Liver (tissue), 9 donors: ENCODE data around the gene TIGD1. TPM values are rescaled to one million over a fixed set of nuclear protein-coding genes. Genes with fewer than 3 reads are reported as not detected.

Experiments
- DNase-seq: peaks from one replicate; pipeline ENCODE4 v3.0.0-alpha.2; 2017; ENCODE audit warnings: low spot score
- H3K27ac ChIP-seq, 2 donors: one replicate each; pipeline ENCODE4 v1.7.0; 2013; ENCODE audit warnings: inconsistent platforms in 2 of 2, low read length in 2 of 2, control low read depth in 1 of 2, low read depth in 1 of 2, mild to moderate bottlenecking in 1 of 2
- H3K27me3 ChIP-seq, 4 donors: one replicate each; pipeline versions ENCODE4 v1.6.1 to v1.7.0; 2013; ENCODE audit warnings: low read length in 3 of 4, inconsistent platforms in 1 of 4, mild to moderate bottlenecking in 1 of 4, moderate library complexity in 1 of 4; ENCODE audit not compliant: control insufficient read depth in 4 of 4, insufficient read depth in 4 of 4
- H3K36me3 ChIP-seq, 4 donors: one replicate each; pipeline versions ENCODE4 v1.6.1 to v1.7.0; 2013; ENCODE audit warnings: low read length in 3 of 4, mild to moderate bottlenecking in 3 of 4, low read depth in 1 of 4, moderate library complexity in 1 of 4; ENCODE audit not compliant: control insufficient read depth in 4 of 4, insufficient read depth in 3 of 4
- H3K4me1 ChIP-seq, 4 donors: one replicate each; pipeline versions ENCODE4 v1.6.1 to v1.7.0; 2013; ENCODE audit warnings: low read length in 3 of 4, mild to moderate bottlenecking in 3 of 4, moderate library complexity in 1 of 4; ENCODE audit not compliant: control insufficient read depth in 4 of 4, insufficient read depth in 4 of 4
- H3K4me3 ChIP-seq, 3 donors: one replicate each; pipeline versions ENCODE4 v1.6.1 to v1.7.0; 2013; ENCODE audit warnings: low read length in 3 of 3, control low read depth in 1 of 3, low read depth in 1 of 3, mild to moderate bottlenecking in 1 of 3
- H3K9ac ChIP-seq, 2 donors: one replicate each; pipeline ENCODE4 v1.7.0; 2013; ENCODE audit warnings: low read length in 2 of 2, mild to moderate bottlenecking in 2 of 2, moderate library complexity in 2 of 2, control low read depth in 1 of 2, low read depth in 1 of 2
- H3K9me3 ChIP-seq, 4 donors: one replicate each; pipeline versions ENCODE4 v1.6.1 to v1.7.0; 2013; ENCODE audit warnings: low read length in 3 of 4; ENCODE audit not compliant: control insufficient read depth in 4 of 4
- ATF3 ChIP-seq: IDR thresholded peaks from 2 replicates; pipeline ENCODE4 v1.6.1; 2016; ENCODE audit warnings: antibody characterized with exemption
- CTCF ChIP-seq: fragments of 150-350 bp; IDR thresholded peaks from 2 replicates; pipeline ENCODE4 v1.5.1; 2017; ENCODE audit warnings: improper control_type of control experiment, low read depth, low read length; ENCODE audit not compliant: missing input control
- EGR1 ChIP-seq, 2 donors: IDR thresholded peaks; 2 replicates each; pipeline ENCODE4 v1.6.1; 2016 to 2018; ENCODE audit warnings: antibody characterized with exemption in 2 of 2, low read depth in 2 of 2
- FOXA1 ChIP-seq: IDR thresholded peaks from 2 replicates; pipeline ENCODE4 v1.6.1; 2016; ENCODE audit warnings: antibody characterized with exemption
- FOXA2 ChIP-seq: IDR thresholded peaks from 2 replicates; pipeline ENCODE4 v1.6.1; 2016; ENCODE audit warnings: antibody characterized with exemption
- HNF4A ChIP-seq, 2 donors: conservative IDR thresholded peaks; 2 replicates each; pipeline ENCODE4 v1.6.1; 2016; ENCODE audit warnings: antibody characterized with exemption in 2 of 2, mild to moderate bottlenecking in 2 of 2
- HNF4G ChIP-seq: IDR thresholded peaks from 2 replicates; pipeline ENCODE4 v1.6.1; 2016; ENCODE audit warnings: antibody characterized with exemption
- JUND ChIP-seq, 2 donors: IDR thresholded peaks; 2 replicates each; pipeline ENCODE4 v1.6.1; 2016; ENCODE audit warnings: antibody characterized with exemption in 2 of 2
- MAX ChIP-seq: IDR thresholded peaks from 2 replicates; pipeline ENCODE4 v1.6.1; 2016; ENCODE audit warnings: antibody characterized with exemption
- NR2F2 ChIP-seq: IDR thresholded peaks from 2 replicates; pipeline ENCODE4 v1.6.1; 2016; ENCODE audit warnings: antibody characterized with exemption
- RAD21 ChIP-seq, 2 donors: IDR thresholded peaks; 2 replicates each; pipeline ENCODE4 v1.6.1; 2016; ENCODE audit warnings: antibody characterized with exemption in 2 of 2, mild to moderate bottlenecking in 2 of 2
- REST ChIP-seq: IDR thresholded peaks from 2 replicates; pipeline ENCODE4 v1.6.1; 2016; ENCODE audit warnings: antibody characterized with exemption, mild to moderate bottlenecking
- RXRA ChIP-seq, 2 donors: IDR thresholded peaks; 2 replicates each; pipeline ENCODE4 v1.6.1; 2017 to 2018; ENCODE audit warnings: antibody characterized with exemption in 2 of 2, mild to moderate bottlenecking in 1 of 2
- SP1 ChIP-seq: IDR thresholded peaks from 2 replicates; pipeline ENCODE4 v1.6.1; 2018; ENCODE audit warnings: antibody characterized with exemption, mild to moderate bottlenecking
- TAF1 ChIP-seq: conservative IDR thresholded peaks from 2 replicates; pipeline ENCODE4 v1.6.1; 2016; ENCODE audit warnings: antibody characterized with exemption, mild to moderate bottlenecking
- YY1 ChIP-seq: IDR thresholded peaks from 2 replicates; pipeline ENCODE4 v1.6.1; 2016; ENCODE audit warnings: antibody characterized with exemption, mild to moderate bottlenecking
- ZBTB33 ChIP-seq: IDR thresholded peaks from 2 replicates; pipeline ENCODE4 v1.6.1; 2016; ENCODE audit warnings: antibody characterized with exemption
- WGBS: extraction: QIAGEN DNeasy Blood & Tissue Kit; methylation state at CpG from one replicate; pipeline ENCODE4 v1.1.7; 2013; 5-methylcytosine and 5-hydroxymethylcytosine counted together
- polyA plus RNA-seq, 2 donors: library from polyadenylated mRNA; stranded (reverse) in 1 of 2; unstranded in 1 of 2; fragments of 200-250 nt in 1 of 2; fragments of >200 nt in 1 of 2; fragmentation: Nextera tagmentation in 1 of 2; extraction: Ambion mirVana in 1 of 2; gene quantifications; one replicate each; pipeline versions ENCODE4 v1.2.1 to v1.2.3, GENCODE V29; 2013 to 2015
- total RNA-seq, 2 donors: library from RNA; depleted of rRNA; stranded (reverse); fragments of >200 nt; gene quantifications; one replicate each; pipeline ENCODE4 v1.2.3, GENCODE V29; 2014
- donor health status: healthy.
- donor health status: healthy.
- donor health status: healthy.
- donor health status: healthy.
- donor health status: healthy.

The TIGD1 gene
- total and polyA plus RNA-seq, 4 donors, result 0.50 to 3.0 (median 1.7) TPM

- TF ChIP-seq EGR1 (IDR thresholded peaks at IDR 0.05; ENCODE audit: low read depth in 2 of 2) (no peak), SP1 (no peak), HNF4A (conservative IDR thresholded peaks at IDR 0.05) (no peak), RXRA (IDR thresholded peaks at IDR 0.05) (no peak), TAF1 (no peak), RAD21 (IDR thresholded peaks at IDR 0.05) (no peak), CTCF (no peak), FOXA2 (no peak)
Observed at GRCh38 chr2:232540441-232541041, 9.8 kb downstream of the TIGD1 start (continued).

- no peak for DNase-seq
Observed at GRCh38 chr2:232539298-232540231, 10.8 kb downstream of the TIGD1 start, which contains the start of gene CHRNG. CHRNG (plus strand) TSS chr2:232539692; CDS start chr2:232539748, 56 bp downstream.

More at GRCh38 chr2:232539298-232540231, 10.8 kb downstream of the TIGD1 start, which contains the start of gene CHRNG:
- Histone ChIP-seq H3K9me3 (peaks cover 0 to 3% (median under 1%) of the 10 kb centered on the region in 4 donors), H3K9ac (no peak within 1 kb of the TSS), H3K4me1 (no peaks in the 10 kb centered on the region), H3K27me3 (no peaks in the 10 kb centered on the region), H3K27ac (no peak within 1 kb of the TSS), H3K4me3 (no peak within 1 kb of the TSS), H3K36me3 (no peaks in the 10 kb centered on the region)
- 56% methylated on average over 23 of the region's 23 CpGs for WGBS
- TF ChIP-seq RXRA (IDR thresholded peaks at IDR 0.05) (no peak), NR2F2 (no peak), MAX (no peak), FOXA1 (no peak), SP1 (no peak), HNF4A (conservative IDR thresholded peaks at IDR 0.05) (no peak), HNF4G (no peak), EGR1 (IDR thresholded peaks at IDR 0.05; ENCODE audit: low read depth in 2 of 2) (no peak), JUND (IDR thresholded peaks at IDR 0.05) (no peak), YY1 (no peak), ATF3 (no peak), REST (no peak), TAF1 (no peak), FOXA2 (no peak), ZBTB33 (no peak)
